ENCODE data around the gene HMOX1.
"Not testable (repeated sequence)": the region's sequence is repeated elsewhere in the genome, so short reads cannot be mapped to it uniquely, and the experiment has no call there.

The HMOX1 gene

DNA sequence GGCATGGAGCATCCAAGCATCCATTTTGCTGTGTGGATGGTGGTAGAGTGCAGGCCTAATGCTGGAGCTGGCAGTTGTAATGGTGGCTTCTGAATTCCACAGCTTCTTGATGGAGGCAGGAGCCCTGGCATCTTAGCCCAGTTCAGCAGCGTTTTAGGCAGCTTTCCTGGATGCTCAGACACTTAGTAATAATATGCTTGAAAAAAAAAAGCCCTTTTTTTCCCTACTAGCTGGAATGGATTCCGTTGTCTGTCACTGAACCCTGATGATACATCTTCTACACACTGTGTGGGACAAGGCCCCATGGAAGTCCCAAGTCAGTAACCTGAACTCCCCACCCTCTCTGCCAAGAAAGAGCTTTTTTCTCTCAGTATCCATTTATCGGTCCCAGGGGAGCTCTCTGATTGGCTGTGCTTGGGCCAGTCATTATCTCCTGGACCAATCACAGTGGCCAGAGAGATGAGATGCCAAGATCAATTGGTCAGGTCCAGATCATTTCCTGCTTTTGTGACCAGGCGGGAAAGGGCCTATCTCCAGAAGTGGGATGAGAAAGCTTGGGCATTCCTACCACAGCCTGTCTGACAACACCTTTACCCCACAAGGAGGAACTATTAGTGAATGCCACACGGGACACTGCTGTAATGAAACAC is 53.3 kb downstream of the HMOX1 start:
- Histone ChIP-seq H3K9me3 (ENCODE audit: control insufficient read depth, low read length) (peaks cover 18% of the 10 kb centered on the region), H3K36me3 (ENCODE audit: control insufficient read depth, insufficient read depth, low read length) (peaks cover 43% of the 10 kb centered on the region), H3K27ac (ENCODE audit: low read depth, low read length, severe bottlenecking) (no peak overlapping the region), H3K4me1 (ENCODE audit: control insufficient read depth, insufficient read depth, low read length, poor library complexity, severe bottlenecking) (no peaks in the 10 kb centered on the region), H3K4me3 (ENCODE audit: extremely low read depth, insufficient read depth, low read length, poor library complexity, severe bottlenecking) (no peak overlapping the region)
- 93 to 97% methylated on average over 3 of the region's 5 CpGs for WGBS, 2 experiments (ENCODE audit: insufficient coverage in 2 of 2)

DNA sequence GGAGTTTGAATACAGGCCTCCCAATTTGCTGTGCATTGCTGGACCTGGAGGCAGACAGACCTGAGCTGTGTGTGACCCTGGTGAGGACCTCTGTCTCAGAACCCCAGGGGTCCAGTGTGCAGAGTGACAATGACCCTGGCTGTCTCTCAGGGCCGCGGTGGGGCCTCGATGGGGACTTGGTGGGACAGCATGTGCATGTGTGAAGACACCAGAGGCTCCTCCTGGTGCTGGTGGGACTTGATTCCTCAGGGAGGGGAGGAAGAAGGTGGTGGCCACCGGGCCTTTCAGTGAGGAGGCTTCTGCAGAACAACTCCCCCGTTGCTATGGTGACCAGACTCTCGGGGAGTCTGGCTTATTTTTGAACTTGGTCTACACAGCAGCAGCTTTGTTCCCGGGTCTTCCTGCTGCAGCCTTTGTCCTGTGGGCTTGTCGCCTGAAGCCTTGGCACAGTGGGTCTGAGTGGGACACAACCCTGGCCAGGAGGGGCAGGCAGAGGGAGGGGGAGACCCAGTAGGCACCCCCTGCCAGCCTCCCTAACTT is 54.4 kb downstream of the HMOX1 start:
- WGBS, 2 experiments (ENCODE audit: insufficient coverage in 2 of 2): 89 to 94% methylated on average over 6 to 8 of the region's 8 CpGs
- no peak overlapping the region for H3K4me3 ChIP-seq (ENCODE audit: extremely low read depth, insufficient read depth, low read length, poor library complexity, severe bottlenecking)

GRCh38 chr22:35436421-35436820 is 55.5 kb downstream of the HMOX1 start:
- Histone ChIP-seq H3K9me3 (ENCODE audit: control insufficient read depth, low read length) (peaks cover 18% of the 10 kb centered on the region), H3K36me3 (ENCODE audit: control insufficient read depth, insufficient read depth, low read length) (peaks cover 32% of the 10 kb centered on the region), H3K4me3 (ENCODE audit: extremely low read depth, insufficient read depth, low read length, poor library complexity, severe bottlenecking) (no peak overlapping the region), H3K27ac (ENCODE audit: low read depth, low read length, severe bottlenecking) (no peak overlapping the region), H3K4me1 (ENCODE audit: control insufficient read depth, insufficient read depth, low read length, poor library complexity, severe bottlenecking) (no peaks in the 10 kb centered on the region)
- 87 to 98% methylated on average over 4 to 5 of the region's 5 CpGs for WGBS, 2 experiments (ENCODE audit: insufficient coverage in 2 of 2)

More for the DNA sequence above, 54.4 kb downstream of the HMOX1 start:
- Histone ChIP-seq H3K36me3 (ENCODE audit: control insufficient read depth, insufficient read depth, low read length) (peaks cover 40% of the 10 kb centered on the region), H3K4me1 (ENCODE audit: control insufficient read depth, insufficient read depth, low read length, poor library complexity, severe bottlenecking) (no peaks in the 10 kb centered on the region), H3K27ac (ENCODE audit: low read depth, low read length, severe bottlenecking) (no peak overlapping the region), H3K9me3 (ENCODE audit: control insufficient read depth, low read length) (peaks cover 18% of the 10 kb centered on the region)

GRCh38 chr22:35437049-35437448 is 56.2 kb downstream of the HMOX1 start:
- no peak overlapping the region for H3K27ac ChIP-seq (ENCODE audit: low read depth, low read length, severe bottlenecking)
- peaks cover 14% of the 10 kb centered on the region for H3K9me3 ChIP-seq (ENCODE audit: control insufficient read depth, low read length)
- peaks cover 26% of the 10 kb centered on the region for H3K36me3 ChIP-seq (ENCODE audit: control insufficient read depth, insufficient read depth, low read length)
- 94 to 96% methylated on average over 2 of the region's 2 CpGs for WGBS, 2 experiments (ENCODE audit: insufficient coverage in 2 of 2)
- no peak overlapping the region for H3K4me3 ChIP-seq (ENCODE audit: extremely low read depth, insufficient read depth, low read length, poor library complexity, severe bottlenecking)
- no peaks in the 10 kb centered on the region for H3K4me1 ChIP-seq (ENCODE audit: control insufficient read depth, insufficient read depth, low read length, poor library complexity, severe bottlenecking)

DNA sequence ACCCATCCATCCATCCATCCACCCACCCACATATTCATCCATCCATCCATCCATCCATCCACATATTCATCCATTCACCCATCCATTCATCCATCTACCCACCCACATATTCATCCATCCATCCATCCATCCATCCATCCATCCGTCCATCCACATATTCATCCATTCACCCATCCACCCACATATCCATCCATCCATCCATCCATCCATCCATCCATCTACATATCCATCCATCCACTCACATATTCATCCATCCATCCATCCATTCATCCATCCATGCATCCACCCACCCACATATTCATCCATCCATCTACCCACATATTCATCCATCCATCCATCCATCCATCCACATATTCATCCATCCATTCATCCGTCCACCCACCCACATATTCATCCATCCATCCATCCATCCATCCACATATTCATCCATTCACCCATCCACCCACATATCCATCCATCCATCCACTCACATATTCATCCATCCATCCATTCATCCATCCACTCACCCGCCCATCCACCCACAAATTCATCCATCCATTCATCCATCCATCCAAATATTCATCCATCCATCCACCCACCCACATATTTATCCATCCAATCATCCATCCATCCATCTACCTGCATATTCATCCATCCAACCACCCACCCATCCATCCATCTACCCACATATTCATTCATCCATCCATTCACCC is 57.9 kb downstream of the HMOX1 start:
- not testable (repeated sequence) for H3K4me1 ChIP-seq (ENCODE audit: control insufficient read depth, insufficient read depth, low read length, poor library complexity, severe bottlenecking); H3K4me3 ChIP-seq (ENCODE audit: extremely low read depth, insufficient read depth, low read length, poor library complexity, severe bottlenecking); H3K27ac ChIP-seq (ENCODE audit: low read depth, low read length, severe bottlenecking); H3K9me3 ChIP-seq (ENCODE audit: control insufficient read depth, low read length); H3K36me3 ChIP-seq (ENCODE audit: control insufficient read depth, insufficient read depth, low read length)
- WGBS, 2 experiments (ENCODE audit: insufficient coverage in 2 of 2): 60 to 62% methylated on average over 3 of the region's 3 CpGs

DNA sequence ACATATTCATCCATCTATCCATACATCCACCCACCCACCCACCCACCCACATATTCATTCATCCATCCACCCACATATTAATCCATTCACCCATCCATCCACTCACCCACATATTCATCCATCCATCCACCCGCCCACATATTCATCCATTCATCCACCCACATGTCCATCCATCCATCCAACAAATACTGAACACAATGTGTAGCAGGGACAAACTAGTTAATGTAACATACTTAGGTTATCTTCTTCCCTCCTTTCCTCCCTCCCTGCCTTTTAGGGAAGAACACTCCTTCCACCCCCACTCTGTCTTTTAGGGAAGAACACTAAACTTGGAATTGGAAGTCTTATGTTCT is 58.4 kb downstream of the HMOX1 start:
- 100% methylated on average over 1 of the region's 1 CpG; no CpG with 5 or more reads in 1 of the 2 experiments for WGBS, 2 experiments (ENCODE audit: insufficient coverage in 2 of 2)

DNA sequence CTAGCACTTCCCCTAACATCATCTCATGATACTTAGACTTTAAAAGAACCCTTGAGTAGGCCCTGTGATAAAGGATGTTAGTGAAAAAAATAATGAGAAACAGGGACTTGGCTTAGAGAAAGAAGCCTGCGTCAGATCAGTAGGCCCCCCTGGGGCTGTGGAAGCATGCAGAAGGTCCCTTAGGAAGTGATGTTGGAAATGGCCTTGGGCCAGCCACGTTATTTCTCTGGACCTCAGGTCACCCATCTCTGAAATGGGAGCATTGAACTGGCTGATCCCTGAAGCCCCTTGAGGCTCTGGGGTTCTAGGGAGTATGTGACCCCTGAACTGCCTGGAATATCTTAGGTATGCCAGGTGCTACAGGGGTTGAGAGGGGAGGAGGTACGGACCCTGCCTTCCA is 59.2 kb downstream of the HMOX1 start:
- no peak overlapping the region for H3K4me3 ChIP-seq (ENCODE audit: extremely low read depth, insufficient read depth, low read length, poor library complexity, severe bottlenecking)
- H3K4me1 ChIP-seq (ENCODE audit: control insufficient read depth, insufficient read depth, low read length, poor library complexity, severe bottlenecking): no peaks in the 10 kb centered on the region
- 90 to 93% methylated on average over 2 to 3 of the region's 3 CpGs for WGBS, 2 experiments (ENCODE audit: insufficient coverage in 2 of 2)
- H3K36me3 ChIP-seq (ENCODE audit: control insufficient read depth, insufficient read depth, low read length): no peaks in the 10 kb centered on the region
- no peaks in the 10 kb centered on the region for H3K9me3 ChIP-seq (ENCODE audit: control insufficient read depth, low read length)
- H3K27ac ChIP-seq (ENCODE audit: low read depth, low read length, severe bottlenecking): no peak overlapping the region

More for the DNA sequence above, 58.4 kb downstream of the HMOX1 start:
- H3K4me1 ChIP-seq (ENCODE audit: control insufficient read depth, insufficient read depth, low read length, poor library complexity, severe bottlenecking): no peaks in the 10 kb centered on the region
- no peak overlapping the region for H3K27ac ChIP-seq (ENCODE audit: low read depth, low read length, severe bottlenecking)
- H3K9me3 ChIP-seq (ENCODE audit: control insufficient read depth, low read length): no peaks in the 10 kb centered on the region
- H3K4me3 ChIP-seq (ENCODE audit: extremely low read depth, insufficient read depth, low read length, poor library complexity, severe bottlenecking): no peak overlapping the region
- peaks cover 4% of the 10 kb centered on the region for H3K36me3 ChIP-seq (ENCODE audit: control insufficient read depth, insufficient read depth, low read length)

- no peaks in the 10 kb centered on the region for H3K36me3 ChIP-seq (ENCODE audit: control insufficient read depth, insufficient read depth, low read length)
- H3K4me3 ChIP-seq (ENCODE audit: extremely low read depth, insufficient read depth, low read length, poor library complexity, severe bottlenecking): no peak overlapping the region
- no peaks in the 10 kb centered on the region for H3K9me3 ChIP-seq (ENCODE audit: control insufficient read depth, low read length)
- WGBS, 2 experiments (ENCODE audit: insufficient coverage in 2 of 2): 80 to 89% methylated on average over 7 to 8 of the region's 9 CpGs
- H3K4me1 ChIP-seq (ENCODE audit: control insufficient read depth, insufficient read depth, low read length, poor library complexity, severe bottlenecking): peaks cover 7% of the 10 kb centered on the region
- H3K27ac ChIP-seq (ENCODE audit: low read depth, low read length, severe bottlenecking): no peak overlapping the region
Observed at GRCh38 chr22:35441489-35442100, 60.7 kb downstream of the HMOX1 start.

- H3K9me3 ChIP-seq (ENCODE audit: control insufficient read depth, low read length): no peaks in the 10 kb centered on the region
- H3K4me1 ChIP-seq (ENCODE audit: control insufficient read depth, insufficient read depth, low read length, poor library complexity, severe bottlenecking): peaks cover 12% of the 10 kb centered on the region
- H3K27ac ChIP-seq (ENCODE audit: low read depth, low read length, severe bottlenecking): no peak overlapping the region
- H3K4me3 ChIP-seq (ENCODE audit: extremely low read depth, insufficient read depth, low read length, poor library complexity, severe bottlenecking): no peak overlapping the region
- WGBS, 2 experiments (ENCODE audit: insufficient coverage in 2 of 2): 85 to 88% methylated on average over 5 to 6 of the region's 6 CpGs
- no peaks in the 10 kb centered on the region for H3K36me3 ChIP-seq (ENCODE audit: control insufficient read depth, insufficient read depth, low read length)
Observed at GRCh38 chr22:35442471-35442870, 61.6 kb downstream of the HMOX1 start.

DNA sequence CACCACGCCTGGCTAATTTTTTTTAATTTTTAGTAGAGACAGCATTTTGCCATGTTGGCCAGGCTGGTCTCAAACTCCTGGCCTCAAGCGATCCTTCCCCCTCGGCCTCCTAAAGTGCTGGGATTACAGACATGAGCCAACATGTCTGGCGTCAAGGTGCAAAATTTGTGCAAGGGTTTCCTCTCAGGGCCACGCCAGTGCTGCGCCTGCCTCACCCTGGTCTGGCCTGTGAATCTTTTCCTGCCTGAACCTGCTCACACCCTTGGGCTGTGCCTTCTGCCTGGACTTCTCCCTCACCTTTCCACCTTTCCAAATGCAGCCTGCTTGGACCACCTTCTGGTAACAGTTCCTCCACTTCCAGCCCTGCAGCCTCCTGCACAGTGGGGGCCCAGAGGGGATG is 62.4 kb downstream of the HMOX1 start:
- WGBS, 2 experiments (ENCODE audit: insufficient coverage in 2 of 2): 72 to 76% methylated on average over 6 of the region's 6 CpGs
- no peaks in the 10 kb centered on the region for H3K9me3 ChIP-seq (ENCODE audit: control insufficient read depth, low read length)
- H3K4me3 ChIP-seq (ENCODE audit: extremely low read depth, insufficient read depth, low read length, poor library complexity, severe bottlenecking): no peak overlapping the region

More for the DNA sequence above, 62.4 kb downstream of the HMOX1 start:
- H3K4me1 ChIP-seq (ENCODE audit: control insufficient read depth, insufficient read depth, low read length, poor library complexity, severe bottlenecking): peaks cover 15% of the 10 kb centered on the region
- no peaks in the 10 kb centered on the region for H3K36me3 ChIP-seq (ENCODE audit: control insufficient read depth, insufficient read depth, low read length)
- H3K27ac ChIP-seq (ENCODE audit: low read depth, low read length, severe bottlenecking): no peak overlapping the region

Data from mesodermal cell (in vitro differentiated cells).